ENCODE results near the gene ARL11. TPM values are rescaled to one million over a fixed set of nuclear protein-coding genes. Genes with fewer than 3 reads are reported as not detected.
A peak's percentile ranks its signal among the peaks of the same experiment; 100 is the strongest.

ARL11 gene
- total and polyA plus RNA-seq, 2 of the 4 experiments (the other 2 are of a cell fraction), result not detected

DNA sequence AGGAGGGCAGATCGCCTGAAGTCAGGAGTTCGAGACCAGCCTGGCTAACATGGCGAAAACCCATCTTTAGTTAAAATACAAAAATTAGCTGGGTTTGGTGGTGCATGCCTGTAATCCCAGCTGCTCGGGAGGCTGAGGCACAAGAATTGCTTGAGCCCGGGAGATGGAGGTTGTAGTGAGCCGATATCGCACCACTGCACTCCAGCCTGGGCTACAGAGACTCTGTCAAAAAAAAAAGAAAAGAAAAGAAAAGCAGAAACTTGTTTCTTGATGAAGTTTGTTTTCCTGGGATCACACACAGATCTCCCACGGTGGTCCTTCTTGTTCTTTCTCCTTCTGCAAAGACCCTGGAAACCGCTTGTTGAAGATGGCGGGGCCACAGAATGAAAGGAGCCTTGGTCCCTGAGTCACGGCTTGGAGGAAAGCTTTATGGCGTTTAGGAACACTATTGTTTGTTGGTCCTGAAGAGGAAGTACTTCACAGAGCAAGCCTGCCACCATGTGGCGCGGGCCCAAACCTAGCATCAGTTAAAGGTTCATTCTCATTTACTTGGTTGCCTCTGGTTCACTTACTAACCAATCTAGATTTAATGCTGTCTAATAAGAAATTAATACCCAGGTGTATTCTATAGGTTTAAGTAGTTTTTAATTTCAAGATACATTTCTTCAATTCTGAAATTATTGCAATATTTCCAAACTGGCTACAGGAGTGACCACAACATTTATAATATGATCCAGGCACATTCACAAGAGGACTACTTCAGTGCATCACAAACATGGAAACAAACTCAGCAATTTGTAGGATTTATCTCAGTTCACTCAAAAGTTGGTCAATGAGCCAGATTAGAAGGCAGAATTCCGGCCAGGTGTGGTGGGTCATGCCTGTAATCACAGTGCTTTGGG lies 21.3 kb upstream of the ARL11 start:
- no peaks in the 10 kb centered on the region for H3K36me3 ChIP-seq (ENCODE audit: control insufficient read depth, insufficient read depth, low read length)
- peak overlapping the region; percentile 85 for H4K5ac ChIP-seq (ENCODE audit: low read depth, low read length)
- BruUV-seq (replicated peaks), result no TSS peak
- dilution Hi-C loops (cut with HindIII; ENCODE audit: low sequenced_read_pairs, unreplicated experiment) (no loop called here), in situ Hi-C loops (cut with MboI; ENCODE audit: low sequenced_read_pairs) (loop anchor here (5.0 kb wide), 1 partner anchor 310 kb away; no protein-coding TSS in a partner anchor), intact Hi-C loops (cut with micrococcal nuclease) (loop anchor here (1.0 to 10.0 kb wide), 5 partner anchors 163 to 632 kb away; partner anchors contain the start of genes CAB39L, FNDC3A and SETDB2)
- no peaks in the 10 kb centered on the region for H3K79me1 ChIP-seq (ENCODE audit: low read depth in 1 of 2, low read length in 2 of 2)
- H3K18ac ChIP-seq (ENCODE audit: low read depth, low read length), result peak overlapping the region; percentile 73; the same call in 1 of the 2 replicates
- peak overlapping the region; percentile 49 to 95 for H4K8ac ChIP-seq (ENCODE audit: low read depth in 2 of 2, low read length in 2 of 2)
- no peak overlapping the region; the same call in 1 of the 2 replicates for H2AK5ac ChIP-seq (ENCODE audit: low read depth, low read length)
- TF ChIP-seq RCOR1 (IDR thresholded peaks at IDR 0.05; ENCODE audit: insufficient replicate concordance, low read length) (no peak), BHLHE40 (IDR thresholded peaks at IDR 0.05; ENCODE audit: low read depth, low read length) (0 out of 2 replicates have a peak, but pooled peaks have one; percentile 22), POLR2A (IDR thresholded peaks at IDR 0.05; ENCODE audit: low read depth, low read length) (0 out of 2 replicates have a peak, but pooled peaks have one; percentile 30), RAD21 (IDR thresholded peaks at IDR 0.05; ENCODE audit: low read length) (peak; percentile 93), SMC3 (IDR thresholded peaks at IDR 0.05; ENCODE audit: low read depth, low read length) (peak; percentile 84)
- TF ChIP-seq, protein P1, sequence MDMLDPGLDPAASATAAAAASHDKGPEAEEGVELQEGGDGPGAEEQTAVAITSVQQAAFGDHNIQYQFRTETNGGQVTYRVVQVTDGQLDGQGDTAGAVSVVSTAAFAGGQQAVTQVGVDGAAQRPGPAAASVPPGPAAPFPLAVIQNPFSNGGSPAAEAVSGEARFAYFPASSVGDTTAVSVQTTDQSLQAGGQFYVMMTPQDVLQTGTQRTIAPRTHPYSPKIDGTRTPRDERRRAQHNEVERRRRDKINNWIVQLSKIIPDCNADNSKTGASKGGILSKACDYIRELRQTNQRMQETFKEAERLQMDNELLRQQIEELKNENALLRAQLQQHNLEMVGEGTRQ (IDR thresholded peaks at IDR 0.05; ENCODE audit: low read depth, low read length), result no peak
- TF ChIP-seq, protein P2, sequence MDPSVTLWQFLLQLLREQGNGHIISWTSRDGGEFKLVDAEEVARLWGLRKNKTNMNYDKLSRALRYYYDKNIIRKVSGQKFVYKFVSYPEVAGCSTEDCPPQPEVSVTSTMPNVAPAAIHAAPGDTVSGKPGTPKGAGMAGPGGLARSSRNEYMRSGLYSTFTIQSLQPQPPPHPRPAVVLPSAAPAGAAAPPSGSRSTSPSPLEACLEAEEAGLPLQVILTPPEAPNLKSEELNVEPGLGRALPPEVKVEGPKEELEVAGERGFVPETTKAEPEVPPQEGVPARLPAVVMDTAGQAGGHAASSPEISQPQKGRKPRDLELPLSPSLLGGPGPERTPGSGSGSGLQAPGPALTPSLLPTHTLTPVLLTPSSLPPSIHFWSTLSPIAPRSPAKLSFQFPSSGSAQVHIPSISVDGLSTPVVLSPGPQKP (IDR thresholded peaks at IDR 0.05; ENCODE audit: borderline replicate concordance, low read depth, low read length), result no peak
- TF ChIP-seq, protein P3, sequence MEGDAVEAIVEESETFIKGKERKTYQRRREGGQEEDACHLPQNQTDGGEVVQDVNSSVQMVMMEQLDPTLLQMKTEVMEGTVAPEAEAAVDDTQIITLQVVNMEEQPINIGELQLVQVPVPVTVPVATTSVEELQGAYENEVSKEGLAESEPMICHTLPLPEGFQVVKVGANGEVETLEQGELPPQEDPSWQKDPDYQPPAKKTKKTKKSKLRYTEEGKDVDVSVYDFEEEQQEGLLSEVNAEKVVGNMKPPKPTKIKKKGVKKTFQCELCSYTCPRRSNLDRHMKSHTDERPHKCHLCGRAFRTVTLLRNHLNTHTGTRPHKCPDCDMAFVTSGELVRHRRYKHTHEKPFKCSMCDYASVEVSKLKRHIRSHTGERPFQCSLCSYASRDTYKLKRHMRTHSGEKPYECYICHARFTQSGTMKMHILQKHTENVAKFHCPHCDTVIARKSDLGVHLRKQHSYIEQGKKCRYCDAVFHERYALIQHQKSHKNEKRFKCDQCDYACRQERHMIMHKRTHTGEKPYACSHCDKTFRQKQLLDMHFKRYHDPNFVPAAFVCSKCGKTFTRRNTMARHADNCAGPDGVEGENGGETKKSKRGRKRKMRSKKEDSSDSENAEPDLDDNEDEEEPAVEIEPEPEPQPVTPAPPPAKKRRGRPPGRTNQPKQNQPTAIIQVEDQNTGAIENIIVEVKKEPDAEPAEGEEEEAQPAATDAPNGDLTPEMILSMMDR (conservative IDR thresholded peaks at IDR 0.05; ENCODE audit: low read depth, low read length), result peak; percentile 91
- H2BK15ac ChIP-seq (ENCODE audit: low read depth, low read length), result peak overlapping the region; percentile 88; the same call in 1 of the 3 replicates
- no peaks in the 10 kb centered on the region for H3K4me1 ChIP-seq (ENCODE audit: control insufficient read depth, insufficient read depth, low read length)
- H3K23ac ChIP-seq (ENCODE audit: low read depth, low read length), result peak overlapping the region; percentile 96; the same call in 1 of the 2 replicates
- H3K27ac ChIP-seq (ENCODE audit: insufficient read depth, low read length), result peak overlapping the region; percentile 45; the same call in 1 of the 2 replicates
- peak overlapping the region; percentile 61 for H2BK5ac ChIP-seq (ENCODE audit: low read depth, low read length, poor library complexity, severe bottlenecking)
- H3K9me1 ChIP-seq (ENCODE audit: insufficient read depth, low read length), result no peaks in the 10 kb centered on the region
- H4K20me1 ChIP-seq (ENCODE audit: insufficient read depth, low read length), result no peaks in the 10 kb centered on the region
- no peak overlapping the region for H2AK9ac ChIP-seq (replicated peaks; ENCODE audit: low read depth, low read length, poor library complexity)
- H3K27me3 ChIP-seq (ENCODE audit: control insufficient read depth, insufficient read depth, low read length), result no peaks in the 10 kb centered on the region
- peak overlapping the region; percentile 95 for H2AFZ ChIP-seq (replicated peaks; ENCODE audit: low read length, poor library complexity)
- ATAC-seq (ENCODE audit: low read depth), result peak; percentile 99
- H3K9me3 ChIP-seq (ENCODE audit: control insufficient read depth, insufficient read depth, low read length), result no peaks in the 10 kb centered on the region
- ChIA-PET POLR2A (ENCODE audit: unreplicated experiment) (interaction anchor here (0.5 kb wide), 1 partner anchor 357 kb away, joined by 3 read pairs; no protein-coding TSS in a partner anchor), CTCF (interaction anchor here (0.5 to 0.9 kb wide), 6 partner anchors 9 to 360 kb away, joined by 3 to 5 read pairs (median 3); partner anchors contain the start of gene CDADC1)
- H3K14ac ChIP-seq (replicated peaks; ENCODE audit: low read depth, low read length), result peak overlapping the region; percentile 86
- peak overlapping the region; percentile 97 for H2BK120ac ChIP-seq (ENCODE audit: low read depth, low read length)
- DNase-seq, result peak; percentile 88
- peak overlapping the region; percentile 48; the same call in 1 of the 2 replicates for H3K9ac ChIP-seq (ENCODE audit: low read depth, low read length)
- H3K4ac ChIP-seq (ENCODE audit: low read depth, low read length), result peak overlapping the region; percentile 95
- H3K4me3 ChIP-seq (ENCODE audit: insufficient read depth, low read depth, low read length), result peak overlapping the region; percentile 24; the same call in 1 of the 2 replicates
- H3K56ac ChIP-seq (ENCODE audit: extremely low read depth, insufficient read depth, low read length), result peak overlapping the region; percentile 88
- H2BK20ac ChIP-seq (ENCODE audit: low read depth, low read length), result peak overlapping the region; percentile 97
- 71% methylated on average over 2 of the region's 15 CpGs; no CpG with 5 or more reads in 1 of the 2 experiments for WGBS, 2 experiments (ENCODE audit: extremely low coverage in 2 of 2, insufficient read length in 1 of 2)
- peak overlapping the region; percentile 87 for H4K91ac ChIP-seq (ENCODE audit: insufficient read depth, low read depth, low read length)
- H3K4me2 ChIP-seq (ENCODE audit: low read depth, low read length), result peak overlapping the region; percentile 83
